Suprapubic skin (tissue), 3 donors: ENCODE measurements around the gene FBXL19.

Source experiments
- POLR2A ChIP-seq, 2 donors: fragments of 450-650 bp; IDR thresholded peaks; one replicate each; pipeline ENCODE4 v1.6.1; 2017; ENCODE audit warnings: antibody characterized with exemption in 2 of 2, mild to moderate bottlenecking in 2 of 2, moderate library complexity in 2 of 2
- TF ChIP-seq, protein P1 (sequence below), 2 donors: fragments of 200-600 bp in 1 of 2; fragments of 450-650 bp in 1 of 2; sonication (generic) in 1 of 2; IDR thresholded peaks; one replicate each; pipeline ENCODE4 v1.5.1; 2016 to 2019; ENCODE audit warnings: antibody characterized with exemption in 2 of 2, mild to moderate bottlenecking in 1 of 2, moderate library complexity in 1 of 2

DNA sequence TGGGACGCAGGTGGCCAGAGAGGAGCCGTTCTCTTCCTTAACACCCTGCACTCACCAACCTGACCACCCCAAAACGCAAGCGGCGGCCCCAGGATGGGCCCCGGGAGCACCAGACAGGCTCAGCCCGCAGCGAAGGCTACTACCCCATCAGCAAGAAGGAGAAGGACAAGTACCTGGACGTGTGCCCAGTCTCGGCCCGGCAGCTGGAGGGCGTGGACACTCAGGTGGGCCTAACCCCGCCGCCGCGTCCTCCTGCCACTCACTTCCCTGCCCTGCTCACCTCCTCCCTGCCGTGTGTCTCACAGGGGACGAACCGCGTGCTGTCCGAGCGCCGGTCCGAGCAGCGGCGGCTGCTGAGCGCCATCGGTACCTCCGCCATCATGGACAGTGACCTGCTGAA is 57.1 kb downstream of the FBXL19 start:
- TF ChIP-seq, protein P1, sequence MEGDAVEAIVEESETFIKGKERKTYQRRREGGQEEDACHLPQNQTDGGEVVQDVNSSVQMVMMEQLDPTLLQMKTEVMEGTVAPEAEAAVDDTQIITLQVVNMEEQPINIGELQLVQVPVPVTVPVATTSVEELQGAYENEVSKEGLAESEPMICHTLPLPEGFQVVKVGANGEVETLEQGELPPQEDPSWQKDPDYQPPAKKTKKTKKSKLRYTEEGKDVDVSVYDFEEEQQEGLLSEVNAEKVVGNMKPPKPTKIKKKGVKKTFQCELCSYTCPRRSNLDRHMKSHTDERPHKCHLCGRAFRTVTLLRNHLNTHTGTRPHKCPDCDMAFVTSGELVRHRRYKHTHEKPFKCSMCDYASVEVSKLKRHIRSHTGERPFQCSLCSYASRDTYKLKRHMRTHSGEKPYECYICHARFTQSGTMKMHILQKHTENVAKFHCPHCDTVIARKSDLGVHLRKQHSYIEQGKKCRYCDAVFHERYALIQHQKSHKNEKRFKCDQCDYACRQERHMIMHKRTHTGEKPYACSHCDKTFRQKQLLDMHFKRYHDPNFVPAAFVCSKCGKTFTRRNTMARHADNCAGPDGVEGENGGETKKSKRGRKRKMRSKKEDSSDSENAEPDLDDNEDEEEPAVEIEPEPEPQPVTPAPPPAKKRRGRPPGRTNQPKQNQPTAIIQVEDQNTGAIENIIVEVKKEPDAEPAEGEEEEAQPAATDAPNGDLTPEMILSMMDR (IDR thresholded peaks at IDR 0.05): no peak
- no peak for TF ChIP-seq POLR2A (IDR thresholded peaks at IDR 0.05)
